Anterior cingulate cortex (tissue), 58 donors: ENCODE measurements around the gene RBM8A.

ENCODE experiments used
- DNase-seq, 58 donors: peaks; one replicate each; lab custom pipeline; 2025; lab: John Stamatoyannopoulos, UW

The RBM8A gene

DNA sequence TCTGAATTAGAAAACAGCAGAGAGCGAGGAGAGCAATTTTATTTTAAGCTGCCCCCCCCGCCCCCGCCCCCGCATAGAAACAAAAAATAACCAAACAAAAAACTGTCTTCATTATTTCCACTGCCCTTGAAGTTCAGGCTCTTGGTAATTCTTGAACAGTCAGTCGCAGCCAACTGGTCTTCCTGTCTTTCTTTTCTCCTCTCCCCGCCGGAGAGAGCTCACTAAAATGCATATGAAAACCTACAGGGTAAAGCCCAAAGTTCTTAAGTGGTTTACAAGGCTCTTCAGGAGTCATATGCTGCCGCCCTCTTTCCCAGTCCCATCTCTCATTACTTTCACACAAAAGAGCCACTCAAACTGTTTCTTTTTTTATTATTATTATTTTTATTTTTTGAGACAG lies 40.5 kb downstream of the RBM8A start:
- DNase-seq: no peak

DNA sequence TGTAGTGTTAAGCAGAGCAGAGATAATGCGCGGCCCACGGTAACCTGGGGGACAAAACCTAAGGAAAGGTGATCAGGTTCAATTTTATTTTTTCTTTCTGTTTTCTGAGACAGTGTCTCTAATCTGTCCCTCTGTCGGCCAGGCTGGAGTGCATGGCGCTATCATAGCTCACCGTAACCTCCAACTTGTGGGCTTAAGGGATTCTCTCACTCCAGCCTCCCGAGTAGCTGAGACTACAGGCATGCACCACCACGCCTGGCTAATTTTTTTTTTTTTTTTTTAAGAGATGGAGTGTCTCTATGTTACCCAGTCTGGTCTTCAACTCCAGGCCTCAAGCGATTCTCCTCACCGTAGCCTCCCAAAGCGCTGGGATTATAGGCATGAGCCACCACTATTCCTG lies 40.9 kb downstream of the RBM8A start:
- DNase-seq: no peak

DNA sequence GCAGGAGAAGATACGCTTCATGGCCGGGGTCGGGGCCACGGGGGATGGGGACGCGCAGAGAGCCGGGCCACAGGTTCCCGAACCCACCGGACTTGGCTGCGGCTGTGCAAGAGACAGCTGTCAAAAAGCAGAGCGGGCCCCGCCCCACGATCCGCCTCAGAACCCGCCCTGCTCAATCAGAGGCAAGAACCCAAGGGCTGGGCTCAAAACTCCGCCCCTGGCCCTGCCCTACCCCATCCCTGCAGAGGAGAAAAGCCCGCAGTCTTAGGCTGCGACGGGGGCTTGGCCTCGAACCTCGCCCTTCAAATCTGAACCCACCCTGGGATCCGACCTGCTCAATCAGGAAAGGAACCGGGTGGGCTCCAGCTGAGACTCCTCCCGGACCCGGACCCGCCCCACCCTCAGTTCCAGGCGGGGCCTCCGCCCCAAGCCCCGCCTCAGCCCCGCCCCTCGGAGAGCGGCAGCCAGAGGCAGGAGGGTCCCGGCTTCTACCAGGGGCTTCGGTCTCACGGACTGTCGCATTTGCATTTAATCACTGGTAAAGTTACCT lies 41.5 kb downstream of the RBM8A start, which contains the start of gene ANKRD35:
ANKRD35 (minus strand) TSS at position 129 of the 550 bp plus-strand sequence; CDS start at position 21, 108 bp downstream.
- peak in 57 of 58 donors; percentile 37 to 88 (median 73) for DNase-seq

DNA sequence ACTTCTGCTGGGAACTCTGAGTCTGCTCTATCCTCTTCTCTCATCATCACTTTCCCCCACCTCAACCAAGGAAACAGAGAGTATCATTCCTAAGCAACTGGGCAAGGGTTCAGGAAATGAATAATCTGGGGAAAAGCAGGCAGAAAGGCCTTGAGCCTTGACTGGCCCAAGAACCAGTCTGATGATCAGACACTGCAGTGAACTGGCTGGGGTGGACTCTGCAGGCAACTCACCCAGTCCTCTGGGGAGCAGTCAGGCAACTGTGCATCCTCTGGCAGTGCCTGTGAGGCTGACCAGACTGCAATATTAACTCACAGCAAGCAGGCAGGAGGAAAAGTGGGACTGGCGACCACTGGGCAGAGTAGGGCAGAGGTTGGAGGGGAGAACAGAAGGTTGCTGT lies 42.6 kb downstream of the RBM8A start:
- no peak for DNase-seq

DNA sequence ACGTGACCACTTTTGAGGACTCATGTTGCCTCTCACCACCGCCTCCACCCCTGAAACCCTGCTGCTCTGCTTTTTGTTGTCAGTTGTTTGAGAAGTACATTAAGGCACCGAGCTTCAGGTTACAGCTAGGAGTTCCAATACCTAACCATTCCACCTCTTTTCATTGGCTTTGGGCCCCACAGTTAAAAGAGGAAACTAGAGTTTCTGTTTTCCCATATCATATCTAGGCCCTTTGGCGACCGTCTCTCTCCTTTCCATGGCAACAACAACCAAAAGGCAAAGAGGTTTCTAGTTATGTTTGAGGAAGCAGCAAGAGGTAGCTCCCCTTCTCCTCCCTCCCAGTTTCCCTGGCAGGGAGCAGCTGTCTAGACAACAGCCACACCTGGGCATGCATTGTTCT lies 47.5 kb downstream of the RBM8A start:
- no peak for DNase-seq

DNA sequence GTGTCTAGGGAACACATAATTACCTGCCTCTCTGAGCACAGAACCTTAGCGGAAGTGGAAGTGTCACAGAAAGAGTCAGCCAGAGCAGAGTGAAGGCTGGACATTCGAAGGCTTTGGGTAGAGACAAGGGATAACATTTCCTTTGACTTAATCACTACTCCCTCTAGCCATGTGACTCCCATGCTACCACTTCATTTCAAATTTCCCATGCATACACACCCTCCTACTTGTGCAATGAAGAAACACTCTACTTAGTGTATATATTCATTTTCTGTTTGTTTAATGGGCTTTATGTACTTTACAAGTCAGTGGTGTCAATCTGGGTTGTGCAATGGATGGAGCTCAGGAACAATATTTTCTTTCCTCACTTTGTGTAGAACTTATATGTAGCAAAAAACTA lies 48.6 kb downstream of the RBM8A start:
- no peak for DNase-seq

DNA sequence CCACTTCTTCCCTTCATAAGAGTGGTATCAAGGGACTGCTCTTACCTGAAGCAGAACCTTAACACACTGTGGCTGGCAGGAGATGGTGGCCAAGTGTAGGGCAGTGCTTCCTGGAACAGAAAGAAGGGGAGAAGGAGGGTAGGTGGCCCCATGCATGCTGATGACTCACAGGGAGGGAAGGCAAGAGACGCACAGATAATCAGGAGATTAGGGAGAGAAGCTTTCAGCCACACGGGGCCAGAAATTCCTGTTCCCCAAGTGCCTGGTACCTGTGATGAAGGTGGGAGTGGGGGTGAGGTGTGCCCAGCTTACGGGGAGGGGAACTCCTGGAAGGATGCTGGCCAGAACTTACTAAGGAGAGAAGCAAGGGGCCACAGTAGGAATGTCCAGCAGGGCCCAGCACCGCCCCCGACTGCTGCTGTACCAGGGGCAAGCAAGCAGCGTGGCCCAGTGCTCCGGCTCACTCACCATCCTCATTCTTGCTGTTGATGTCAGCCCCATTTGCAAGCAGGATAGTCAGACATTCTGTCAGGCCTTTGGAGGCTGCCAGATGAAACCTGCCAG lies 49.3 kb downstream of the RBM8A start:
- DNase-seq: no peak

DNA sequence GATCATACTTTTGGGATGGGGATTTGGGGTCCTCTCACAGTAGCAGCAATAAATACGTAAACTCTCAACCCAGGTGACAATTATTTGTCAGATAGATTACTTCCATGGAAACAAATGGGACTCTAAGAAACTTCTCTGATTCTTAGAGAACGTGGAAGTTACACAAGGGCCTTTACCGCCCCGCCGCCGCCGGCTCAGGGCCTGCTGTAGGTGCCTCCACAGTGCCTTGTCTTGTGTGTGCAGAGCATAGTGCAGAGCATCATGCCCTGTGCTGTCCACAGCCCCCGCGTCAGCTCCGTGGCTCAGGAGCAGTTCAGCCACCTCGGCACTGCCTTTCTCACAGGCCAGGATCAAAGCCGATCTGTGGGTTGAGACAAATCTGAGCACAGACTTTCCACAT lies 52.6 kb downstream of the RBM8A start:
- no peak for DNase-seq

DNA sequence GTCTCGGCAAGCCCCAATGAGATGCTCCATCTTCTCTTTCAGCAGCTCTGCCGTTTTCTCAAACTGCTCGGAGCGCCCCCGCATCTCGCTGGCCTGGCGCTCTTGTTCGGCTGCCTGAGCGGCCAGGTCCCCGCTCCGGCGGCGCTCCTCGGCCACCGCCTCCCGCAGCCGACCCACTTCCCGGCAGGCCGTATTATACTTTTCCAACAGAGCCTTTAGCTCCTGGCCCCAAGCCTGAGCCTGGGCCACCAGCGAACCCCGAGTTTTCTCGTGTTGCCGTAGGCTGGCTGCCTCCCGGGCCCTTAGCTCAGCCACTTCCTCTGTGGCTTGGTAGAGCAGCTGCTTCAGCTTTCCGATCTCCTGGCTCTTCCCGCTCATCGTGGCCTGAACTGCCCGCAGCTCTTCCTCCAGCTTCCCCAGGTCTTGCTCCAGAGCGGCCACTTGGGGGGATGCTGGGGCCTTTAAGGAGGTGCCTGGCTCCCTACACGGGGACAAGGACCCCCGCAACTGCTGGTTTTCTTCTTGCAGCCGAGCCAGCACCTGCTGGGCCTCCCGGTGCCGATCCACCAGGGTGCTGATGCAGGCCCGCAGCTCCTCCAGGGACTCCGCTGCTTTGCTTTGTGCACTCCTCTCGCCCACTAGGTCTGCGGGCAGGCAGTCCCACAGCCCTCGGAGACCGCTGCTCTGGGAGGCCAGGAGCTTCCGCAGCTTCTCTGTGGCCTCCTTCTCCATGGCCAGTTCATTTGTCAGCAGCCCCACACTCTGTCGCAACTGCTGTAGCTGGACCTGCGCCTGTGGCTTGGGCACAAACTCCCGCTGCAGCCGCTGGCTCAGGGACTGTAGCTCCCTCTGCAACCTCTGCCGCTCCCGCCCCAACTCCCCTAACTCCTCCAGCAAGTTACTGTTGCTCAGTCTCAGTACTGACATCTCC lies 55.0 kb downstream of the RBM8A start:
- peak in 46 of 58 donors; percentile 11 to 76 (median 40) for DNase-seq
